ENCODE data around the gene ODAD3.
"Not testable (repeated sequence)": the region's sequence is repeated elsewhere in the genome, so short reads cannot be mapped to it uniquely, and the experiment has no call there.

ODAD3 gene

GRCh38 chr19:11405846-11406643 is 28.9 kb downstream of the ODAD3 start:
- peak in 2 of 3 experiments; percentile 40 to 41 for DNase-seq (ENCODE audit: low read depth in 3 of 3)

DNA sequence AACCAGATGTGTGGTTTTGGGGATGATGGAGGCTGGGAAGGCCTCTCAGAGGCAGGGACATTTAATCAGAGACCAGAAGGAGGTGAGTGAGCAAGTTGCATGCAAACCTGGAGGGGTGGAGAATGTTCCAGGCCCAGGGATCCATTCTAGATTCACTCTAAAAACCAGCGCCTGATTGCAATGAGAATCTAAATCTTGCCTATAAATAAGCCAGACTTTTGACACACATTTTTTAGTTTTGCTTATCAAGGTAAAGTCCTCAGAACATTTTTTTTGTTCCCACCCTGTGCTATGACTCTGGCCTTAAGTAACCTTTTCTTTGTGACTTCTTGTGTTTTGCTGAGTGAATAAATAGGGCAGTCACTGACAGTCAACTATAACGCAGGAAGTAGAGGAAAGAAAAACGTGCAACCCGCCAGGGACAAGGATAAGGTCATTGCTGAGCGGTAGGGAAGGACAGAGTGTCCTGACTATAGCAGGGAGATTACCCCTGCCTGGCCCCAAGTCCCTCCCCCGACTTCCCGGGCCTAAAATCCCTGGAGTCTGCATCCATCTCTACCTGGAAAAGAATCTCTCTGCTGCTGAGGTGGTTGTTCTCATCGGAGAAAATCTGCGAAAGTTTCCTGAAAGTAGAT is 30.2 kb downstream of the ODAD3 start:
- DNase-seq (ENCODE audit: low read depth in 3 of 3), result no peak

- DNase-seq (ENCODE audit: low read depth in 3 of 3), result no peak
Measured at GRCh38 chr19:11401808-11402543, 32.9 kb downstream of the ODAD3 start.

GRCh38 chr19:11400798-11401197 is 34.1 kb downstream of the ODAD3 start:
- DNase-seq (ENCODE audit: low read depth in 3 of 3), result no peak

DNA sequence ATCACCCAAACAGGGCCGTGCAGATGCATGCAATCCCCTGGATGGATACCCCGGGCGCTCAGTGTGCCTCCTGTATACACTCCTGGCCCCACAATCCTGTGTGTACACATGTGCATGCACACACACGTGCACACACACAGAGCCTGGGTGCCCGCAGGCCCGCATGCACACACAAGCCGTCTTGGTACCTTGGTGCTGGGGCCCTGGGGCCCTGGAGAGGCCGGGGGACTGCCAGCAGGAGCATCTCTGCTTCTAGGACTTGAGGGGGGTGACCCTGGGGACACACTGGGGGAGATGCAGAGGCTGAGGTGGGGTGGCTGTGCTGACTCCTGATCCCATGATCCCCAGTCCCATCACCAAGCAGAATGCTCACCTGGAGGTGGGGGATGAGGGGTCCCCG is 35.3 kb downstream of the ODAD3 start:
- no peak for DNase-seq (ENCODE audit: low read depth in 3 of 3)

DNA sequence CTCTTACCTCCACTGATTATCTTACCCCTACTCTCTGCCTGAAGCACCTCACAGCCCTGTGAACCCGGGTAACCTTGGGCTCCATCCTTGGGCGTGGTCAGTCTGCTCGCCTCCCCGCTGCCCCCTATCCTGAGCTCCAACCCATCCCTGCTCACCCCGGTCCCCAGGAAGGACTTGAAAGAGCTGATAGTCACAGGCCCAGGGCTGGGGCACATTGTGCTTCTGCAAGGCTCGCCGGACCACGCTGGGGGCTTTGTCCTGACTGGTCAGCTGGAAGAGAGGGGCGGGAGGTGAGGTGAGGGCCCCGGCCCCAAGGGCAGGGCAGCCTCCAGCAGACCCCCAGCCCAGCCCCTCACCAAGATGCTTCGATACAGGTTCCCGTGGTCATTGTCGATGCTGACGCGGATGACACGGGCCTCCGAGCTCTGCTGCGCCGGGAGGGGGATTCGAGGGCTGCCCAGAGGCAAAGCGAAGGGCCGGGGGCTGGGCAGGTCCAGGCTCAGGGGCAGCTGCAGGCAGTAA is 37.8 kb downstream of the ODAD3 start:
- no peak for DNase-seq (ENCODE audit: low read depth in 3 of 3)

DNA sequence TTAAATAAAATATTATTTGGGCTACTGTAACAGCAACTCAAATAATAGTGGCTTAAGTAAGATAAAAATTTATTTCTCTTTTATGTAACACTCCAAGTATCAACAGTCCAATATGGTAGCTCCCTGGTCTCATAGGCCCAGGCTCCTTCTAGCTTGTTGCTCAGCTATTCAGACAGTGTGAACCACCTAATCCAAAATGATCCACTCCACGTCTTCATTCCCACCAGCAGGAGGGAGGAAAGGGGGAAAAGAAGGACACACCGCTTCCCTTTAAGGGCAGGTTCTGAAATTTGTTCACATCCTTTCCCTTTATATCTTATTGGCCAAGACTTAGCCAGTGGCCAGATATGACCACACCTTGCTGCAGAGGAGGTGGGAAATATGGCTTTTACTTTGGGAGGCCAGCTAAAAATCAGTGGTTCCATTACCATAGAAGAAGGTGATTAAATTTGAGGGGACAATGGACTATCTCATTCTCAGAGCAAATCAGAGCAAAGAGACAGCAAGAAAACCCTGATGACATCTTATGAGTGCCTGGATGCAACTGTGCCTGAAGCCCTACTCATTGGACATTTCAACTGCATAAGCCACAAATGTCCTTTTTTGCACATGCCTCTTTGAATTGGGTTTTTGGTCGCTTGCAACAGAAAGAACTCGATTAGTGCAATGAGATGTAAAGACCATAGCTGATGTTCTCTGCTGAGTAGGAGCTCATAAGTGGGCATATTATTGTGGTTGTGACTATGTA is 43.8 kb downstream of the ODAD3 start:
- no peak for DNase-seq (ENCODE audit: low read depth in 3 of 3)

- DNase-seq (ENCODE audit: low read depth in 3 of 3), result no peak
Measured at GRCh38 chr19:11390359-11390758, 44.6 kb downstream of the ODAD3 start.

DNA sequence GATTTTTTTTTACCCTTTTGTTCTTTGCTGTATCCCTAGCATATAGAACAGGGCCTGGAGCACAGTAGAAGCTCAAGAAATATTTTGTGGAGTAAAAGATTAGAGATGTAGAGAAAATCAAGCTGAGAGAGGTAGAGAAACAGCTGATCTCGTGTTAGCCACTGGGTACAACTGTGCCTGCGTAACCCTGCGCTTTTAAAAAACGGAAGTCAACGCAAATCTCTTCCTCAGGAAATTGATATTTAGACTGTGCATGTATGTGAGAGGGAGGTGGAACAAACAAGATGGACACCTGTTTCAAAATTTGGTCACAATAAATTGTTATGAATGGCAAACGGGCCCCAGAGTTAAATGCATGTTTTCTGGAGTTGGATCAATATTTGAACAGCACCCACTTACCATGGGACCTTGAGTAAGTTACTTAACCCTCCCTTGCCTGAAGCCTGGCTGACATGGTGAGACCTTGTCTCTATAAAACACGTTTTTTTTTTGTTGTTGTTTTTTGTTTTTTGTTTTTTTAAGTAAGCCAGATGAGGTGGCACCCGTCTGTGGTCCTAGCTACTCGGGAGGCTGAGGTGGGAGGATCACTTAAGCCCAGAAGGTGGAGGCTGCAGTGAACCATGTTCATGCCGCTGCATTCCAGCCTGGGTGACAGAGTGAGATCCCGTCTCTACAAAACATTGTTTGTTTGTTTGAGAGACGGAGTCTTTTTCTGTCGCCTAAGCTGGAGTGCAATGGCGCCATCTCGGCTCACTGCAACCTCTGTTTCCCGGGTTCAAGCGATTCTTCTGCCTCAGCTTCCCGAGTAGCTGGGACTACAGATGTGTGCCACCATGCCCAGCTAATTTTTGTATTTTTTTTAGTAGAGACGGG is 47.5 kb downstream of the ODAD3 start:
- no peak for DNase-seq (ENCODE audit: low read depth in 3 of 3)

DNA sequence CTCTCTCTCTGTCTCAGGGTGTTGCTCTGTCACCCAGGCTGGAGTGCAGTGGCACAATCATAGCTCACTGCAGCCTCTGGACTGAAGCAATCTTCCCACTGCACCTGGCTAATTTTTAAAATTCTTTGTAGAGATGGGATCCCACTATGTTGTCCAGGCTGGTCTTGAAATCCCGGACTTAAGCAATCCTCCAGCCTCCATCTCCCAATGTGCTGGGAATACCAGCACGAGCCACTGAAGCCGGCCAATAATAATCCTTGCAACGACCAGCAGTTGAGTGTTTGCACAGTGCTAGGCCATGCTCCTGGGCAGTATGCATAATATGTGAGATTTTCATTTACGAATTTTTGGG is 50.2 kb downstream of the ODAD3 start:
- no peak for DNase-seq (ENCODE audit: low read depth in 3 of 3)

DNA sequence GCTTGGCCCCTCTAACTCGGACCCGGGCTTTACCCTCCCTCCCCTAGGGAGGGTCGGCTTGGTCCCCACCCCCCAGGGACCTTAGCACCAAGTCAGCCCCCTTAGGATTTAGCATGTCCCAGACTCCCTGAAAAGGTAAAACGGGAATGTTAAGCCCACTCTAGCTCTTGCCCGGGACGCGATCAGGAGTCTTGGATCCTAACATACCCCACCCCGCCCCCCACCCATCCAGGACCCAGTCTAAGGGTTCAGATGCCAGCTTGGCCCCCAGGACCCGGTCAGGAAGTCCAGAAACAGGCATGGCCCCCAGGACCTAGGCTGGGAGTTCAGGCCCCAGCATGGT is 51.2 kb downstream of the ODAD3 start:
- DNase-seq (ENCODE audit: low read depth in 3 of 3), result no peak

GRCh38 chr19:11382898-11383705 is 51.8 kb downstream of the ODAD3 start:
- peak in 2 of 3 experiments; percentile 13 to 18 for DNase-seq (ENCODE audit: low read depth in 3 of 3)

GRCh38 chr19:11380653-11381537 is 54.0 kb downstream of the ODAD3 start:
- DNase-seq (ENCODE audit: low read depth in 3 of 3), result peak; percentile 89 to 94 (median 92)

GRCh38 chr19:11379857-11380350 is 55.0 kb downstream of the ODAD3 start:
- no peak for DNase-seq (ENCODE audit: low read depth in 3 of 3)

GRCh38 chr19:11379269-11379845 is 55.6 kb downstream of the ODAD3 start:
- not testable (repeated sequence) for DNase-seq (ENCODE audit: low read depth in 3 of 3)

- DNase-seq (ENCODE audit: low read depth in 3 of 3), result no peak
Measured at GRCh38 chr19:11378319-11379189, 56.4 kb downstream of the ODAD3 start.

- DNase-seq (ENCODE audit: low read depth in 3 of 3), result no peak
Measured at GRCh38 chr19:11377756-11378155, 57.2 kb downstream of the ODAD3 start.

Data from stimulated activated CD4-positive, alpha-beta T cell treated with anti-CD3 and anti-CD28 coated beads, TNF-alpha, amount 100 ng/mL, for 4 hours (primary cell).